NCI-H2171 treated with DMSO at 0.1 percent for 48 hours (cell line): ENCODE results near the gene FOXP2.
"Not testable (repeated sequence)": the region's sequence is repeated elsewhere in the genome, so short reads cannot be mapped to it uniquely, and the experiment has no call there.

Experiments
- DNase-seq: peaks from one replicate; lab custom pipeline; 2025; lab: John Stamatoyannopoulos, UW

Gene FOXP2

DNA sequence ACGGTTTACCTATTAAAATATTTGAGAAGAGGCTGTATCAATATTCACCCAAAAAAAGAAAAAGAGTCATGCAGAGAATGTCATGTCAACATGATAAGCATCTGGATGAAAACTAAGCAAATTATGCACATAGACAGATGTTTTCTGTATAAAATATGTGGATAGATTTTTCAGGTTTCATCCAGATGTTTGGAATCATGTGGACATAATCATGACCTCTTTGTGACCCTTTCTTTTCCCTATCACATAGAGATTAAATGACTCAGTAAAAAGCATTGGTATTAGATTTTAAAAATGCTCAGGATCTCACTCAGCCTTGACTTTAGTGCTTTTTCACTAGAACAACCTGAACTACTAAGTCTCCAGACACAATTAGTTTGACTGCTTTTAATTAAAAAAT is 90.0 kb downstream of the FOXP2 start:
- peak; percentile 6 for DNase-seq

DNA sequence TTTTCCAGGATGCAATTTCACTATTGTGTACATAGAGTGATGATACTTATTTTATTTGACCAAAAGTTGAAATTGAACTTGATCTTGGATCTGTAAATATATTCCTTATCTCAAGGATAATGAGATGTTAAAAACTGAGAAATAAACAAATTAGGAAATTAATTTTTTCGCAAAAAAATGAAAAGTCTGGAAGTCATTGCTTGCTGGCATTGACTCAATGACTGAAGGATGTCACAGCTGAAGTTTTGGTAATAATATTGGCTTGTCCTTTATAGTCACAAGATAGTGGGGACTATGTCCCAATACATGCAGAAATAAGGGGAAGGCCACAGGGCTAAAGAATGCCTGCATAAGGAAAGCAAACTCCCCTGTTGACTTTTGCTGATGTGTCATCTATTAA is 92.8 kb downstream of the FOXP2 start:
- DNase-seq: no peak

DNA sequence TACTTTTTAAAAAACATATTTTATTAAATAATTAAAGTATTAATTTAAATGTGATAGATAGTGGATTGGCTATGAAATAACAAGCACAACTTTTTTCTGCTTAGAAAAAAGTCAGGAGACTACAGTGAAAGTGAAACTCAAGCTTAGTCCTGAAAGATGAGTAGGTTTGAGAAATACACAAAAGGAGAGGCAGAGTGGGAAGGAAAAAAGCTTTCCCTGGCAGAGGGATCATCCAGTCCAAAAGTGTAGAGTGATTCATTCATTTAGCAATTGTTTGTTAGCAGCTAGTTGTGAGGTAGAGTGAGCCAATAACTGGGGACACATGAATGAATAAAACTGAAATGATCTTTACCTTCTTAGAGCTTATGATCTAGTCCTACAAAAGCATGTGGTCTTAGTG is 93.5 kb downstream of the FOXP2 start:
- peak; percentile 19 for DNase-seq

DNA sequence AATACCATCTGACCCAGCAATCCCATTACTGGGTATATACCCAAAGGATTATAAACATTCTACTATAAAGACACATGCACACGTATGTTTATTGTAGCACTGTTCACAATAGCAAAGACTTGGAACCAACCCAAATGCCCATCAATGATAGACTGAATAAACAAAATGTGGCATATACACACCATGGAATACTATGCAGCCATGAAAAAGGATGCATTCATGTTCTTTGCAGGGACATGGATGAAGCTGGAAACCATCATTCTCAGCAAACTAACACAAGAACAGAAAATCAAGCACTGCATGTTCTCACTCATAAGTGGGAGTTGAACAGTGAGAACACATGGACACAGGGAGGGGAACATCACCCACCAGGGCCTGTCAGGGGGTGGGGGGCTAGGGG is 96.2 kb downstream of the FOXP2 start:
- not testable (repeated sequence) for DNase-seq

DNA sequence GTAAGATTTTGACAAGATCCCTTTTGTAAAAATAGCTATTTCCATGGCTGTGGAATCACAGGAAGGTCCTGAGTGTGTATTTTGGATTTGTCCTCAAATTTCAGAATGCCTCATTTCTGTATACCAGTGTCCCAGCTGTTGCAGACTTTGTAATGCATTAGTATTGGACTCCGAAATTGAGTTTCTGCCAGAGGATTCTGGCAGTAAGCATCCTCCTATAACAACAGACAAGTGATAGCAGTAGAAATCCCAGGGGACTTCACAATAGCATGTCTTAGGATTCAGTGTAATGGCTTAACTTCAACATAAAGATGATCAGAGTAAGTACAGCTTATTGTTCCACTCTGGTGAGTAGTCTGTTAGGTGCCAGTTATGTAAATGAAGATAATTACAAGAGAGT is 104.6 kb downstream of the FOXP2 start:
- DNase-seq: peak; percentile 82

DNA sequence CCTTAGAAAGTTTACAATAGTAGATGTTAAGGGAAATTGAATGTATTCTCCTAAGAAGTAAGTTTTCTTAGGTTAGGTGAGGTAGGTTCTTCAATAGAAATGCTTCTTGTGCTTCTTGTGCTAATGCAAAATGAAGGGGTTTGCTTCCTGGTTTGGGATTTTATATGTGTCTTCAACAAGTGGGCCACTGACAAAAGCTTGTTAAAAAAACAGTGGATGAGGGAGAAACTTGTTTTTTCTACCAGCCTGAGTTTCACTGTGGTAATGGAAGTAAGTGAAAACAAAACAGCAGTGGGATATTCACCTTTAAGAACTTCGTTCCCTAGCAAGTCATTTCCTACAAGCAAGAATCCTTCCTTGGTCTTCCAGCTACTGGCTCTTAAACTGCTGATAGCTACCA is 107.5 kb downstream of the FOXP2 start:
- DNase-seq: no peak

DNA sequence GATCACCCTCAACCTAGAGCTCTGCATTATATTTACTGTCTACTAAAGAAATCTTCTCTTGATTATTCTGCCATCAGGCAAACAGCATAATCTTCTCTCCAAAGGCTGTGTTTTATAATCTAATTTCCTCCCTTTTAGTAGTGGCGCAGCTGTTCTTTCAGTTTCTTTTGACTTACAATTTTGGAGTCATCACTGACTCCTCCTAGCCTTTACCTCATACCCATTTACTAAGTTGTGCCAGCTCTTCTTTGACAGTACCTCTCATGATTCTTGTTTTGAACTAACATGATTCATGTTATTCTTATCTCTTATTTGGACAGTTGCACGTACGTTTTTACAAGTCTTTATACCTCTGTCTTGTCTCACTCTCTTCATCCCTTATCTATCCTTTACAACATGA is 113.0 kb downstream of the FOXP2 start:
- DNase-seq: no peak

DNA sequence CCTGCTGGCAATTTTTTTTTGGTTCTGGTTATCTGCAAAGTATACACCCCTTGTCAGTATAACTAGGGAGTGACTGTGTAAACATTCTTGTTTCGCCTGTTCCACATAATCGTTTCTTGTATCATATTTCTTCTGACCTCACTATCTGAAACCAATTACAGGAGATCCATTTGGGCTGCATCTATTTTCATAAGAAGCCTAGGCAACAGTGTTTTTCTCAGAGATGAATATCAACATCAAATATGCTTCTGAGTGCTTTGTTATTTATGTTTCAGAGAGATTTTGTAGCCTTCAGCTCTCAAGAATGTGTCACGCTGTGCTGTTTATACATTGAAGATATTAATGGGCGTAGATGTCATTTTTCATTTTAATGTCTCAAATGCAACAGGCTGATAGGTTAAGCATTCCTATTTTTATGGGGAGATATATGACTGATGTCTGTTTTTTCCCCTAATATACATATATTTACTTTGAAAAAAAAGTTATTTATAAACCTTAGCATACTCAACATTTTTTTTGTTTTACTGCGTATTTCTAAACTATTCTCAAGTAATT is 115.5 kb downstream of the FOXP2 start:
- peak; percentile 85 for DNase-seq

DNA sequence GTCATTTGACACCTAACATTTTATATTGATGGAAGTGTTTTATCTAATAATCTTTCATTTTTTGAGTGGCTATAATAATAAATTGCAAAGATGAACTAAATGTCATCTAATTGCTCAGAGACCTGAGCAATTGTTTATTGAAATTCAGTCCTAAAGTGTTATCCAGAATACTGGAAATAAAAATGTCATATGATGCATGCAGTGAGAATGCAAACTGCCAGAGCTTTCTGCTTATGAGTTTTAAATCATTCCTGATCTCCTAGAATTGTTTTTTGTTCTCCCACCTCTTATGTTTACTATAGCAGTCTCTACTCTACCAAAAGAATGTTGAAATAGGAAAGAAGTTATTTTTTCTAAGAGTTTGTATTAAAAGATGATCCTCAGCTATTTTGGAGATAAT is 116.7 kb downstream of the FOXP2 start:
- no peak for DNase-seq

DNA sequence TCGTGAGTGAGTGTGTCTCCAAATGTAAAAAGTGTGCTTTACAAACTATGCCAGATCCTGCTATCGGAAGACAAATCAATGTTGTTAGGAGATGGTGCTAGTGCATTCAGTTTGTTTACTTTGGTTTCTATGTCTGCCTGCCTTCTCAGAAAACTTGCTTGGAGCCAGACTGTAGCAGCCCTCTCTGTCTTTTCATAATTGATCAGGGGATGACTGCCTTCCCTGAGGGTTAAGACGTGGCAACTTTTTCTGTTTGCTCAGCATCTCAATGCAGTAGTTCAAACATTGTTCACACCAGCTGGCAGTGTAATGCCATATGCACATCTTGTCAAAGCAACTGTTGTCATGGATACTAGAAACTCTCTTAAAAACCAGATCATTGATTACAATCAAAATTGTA is 118.5 kb downstream of the FOXP2 start:
- peak; percentile 94 for DNase-seq

DNA sequence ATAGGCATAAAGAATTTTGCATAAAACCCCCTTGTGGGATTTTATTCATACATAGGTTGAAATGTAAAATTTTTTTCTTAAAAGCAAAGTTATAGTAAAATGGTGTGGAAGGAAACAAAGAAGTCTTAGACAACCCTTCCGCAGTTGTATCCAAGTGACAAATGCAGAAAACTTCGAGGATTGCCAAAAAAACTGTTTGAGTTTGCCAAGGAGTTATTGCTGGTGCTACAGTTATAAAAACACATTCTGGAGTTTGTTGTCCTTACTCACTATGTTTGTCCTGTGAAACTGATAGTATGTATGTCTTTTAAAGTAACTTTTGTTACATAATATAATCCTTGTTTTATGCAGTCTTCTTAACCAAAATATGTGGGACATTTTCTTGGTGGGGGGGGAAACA is 120.3 kb downstream of the FOXP2 start:
- DNase-seq: no peak

DNA sequence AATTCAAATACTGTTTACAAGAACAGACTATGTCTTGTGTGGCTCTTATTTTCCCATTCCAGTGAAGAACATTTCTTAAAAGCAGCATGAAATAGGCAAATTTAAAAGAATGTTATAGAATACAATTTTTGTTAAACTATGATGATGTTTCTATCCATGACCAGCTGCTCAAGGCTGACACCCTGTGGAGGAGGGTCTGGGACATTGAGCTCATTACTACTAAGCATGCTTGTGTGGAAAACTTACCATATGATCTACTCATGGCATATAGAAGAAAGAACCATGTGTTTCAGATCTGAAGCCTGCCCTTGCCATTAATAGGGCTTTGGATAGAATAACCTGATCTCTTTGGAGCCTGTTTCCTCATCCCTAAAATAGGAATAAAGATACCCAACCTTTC is 125.0 kb downstream of the FOXP2 start:
- peak; percentile 71 for DNase-seq

DNA sequence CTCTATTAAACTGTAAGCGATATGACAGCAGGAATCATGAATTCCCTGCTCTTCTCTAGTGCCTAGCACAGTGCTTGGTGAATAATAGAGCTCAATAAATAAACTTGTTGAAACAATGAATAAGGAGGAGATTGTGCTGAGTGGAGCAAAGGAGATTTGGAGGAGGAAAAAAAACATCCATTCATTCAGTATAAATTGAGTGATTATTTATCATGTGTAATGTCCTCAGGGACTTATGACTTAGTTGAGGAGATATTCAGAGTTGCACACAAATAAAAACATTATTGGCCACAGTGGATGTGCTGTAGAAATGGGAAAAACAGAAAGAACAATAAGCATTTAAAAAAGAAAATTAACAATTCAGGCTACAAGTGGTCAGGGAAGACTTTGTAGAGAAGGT is 125.7 kb downstream of the FOXP2 start:
- no peak for DNase-seq

DNA sequence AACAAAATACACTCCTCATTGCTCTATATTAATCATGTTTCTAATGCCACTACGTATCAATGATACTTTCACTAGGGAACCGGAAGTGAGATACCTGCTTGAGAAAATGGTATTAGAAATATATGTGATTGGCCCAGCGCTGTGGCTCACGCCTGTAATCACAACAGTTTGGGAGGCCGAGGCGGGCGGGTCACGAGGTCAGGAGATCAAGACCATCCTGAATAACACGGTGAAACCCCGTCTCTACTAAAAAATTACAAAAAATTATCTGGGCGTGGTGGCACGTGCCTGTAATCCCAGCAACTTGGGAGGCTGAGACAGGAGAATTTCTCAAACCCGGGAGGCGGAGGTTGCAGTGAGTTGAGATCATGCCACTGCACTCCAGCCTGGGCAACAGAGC is 132.7 kb downstream of the FOXP2 start:
- not testable (repeated sequence) for DNase-seq

DNA sequence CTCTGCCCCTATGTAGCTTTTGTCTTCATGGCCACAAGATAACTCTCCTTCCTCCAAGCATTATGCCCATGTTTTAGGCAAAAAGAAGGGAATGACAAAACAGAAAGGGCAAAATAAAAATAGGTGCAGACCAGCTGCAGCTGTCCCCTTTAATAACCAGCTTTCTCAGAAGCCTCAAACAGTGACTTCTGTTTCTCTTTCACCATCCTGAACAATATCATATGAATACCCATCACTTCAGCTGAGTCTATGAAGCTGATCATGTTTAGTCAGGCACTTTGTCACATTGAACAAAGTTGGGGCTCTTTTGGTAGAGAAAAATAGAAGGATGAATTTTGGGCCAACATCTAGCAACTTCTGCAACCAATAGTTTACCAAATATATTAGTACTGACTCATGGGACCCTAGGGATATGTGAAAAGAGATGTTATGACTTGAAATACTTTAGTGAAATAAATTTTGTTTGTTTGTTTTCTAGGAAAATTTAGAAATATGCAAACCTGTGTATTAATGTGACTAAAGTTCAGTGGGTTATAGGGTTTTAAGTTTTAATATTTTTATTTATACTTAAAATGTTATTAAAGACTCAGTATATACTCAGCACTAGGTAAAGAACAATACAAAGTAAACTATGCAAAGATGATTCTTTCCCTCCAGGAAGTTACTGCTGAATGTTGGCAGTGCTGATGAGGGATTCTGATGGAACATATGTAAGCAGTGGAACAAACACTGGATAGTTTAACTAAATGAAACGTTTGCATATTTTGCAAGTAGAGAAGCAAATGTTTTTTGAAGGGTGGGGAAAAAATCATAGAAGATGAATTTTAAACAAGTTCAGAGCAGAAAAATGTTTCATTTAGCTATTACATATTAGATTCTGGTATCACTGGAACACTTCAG is 133.7 kb downstream of the FOXP2 start:
- no peak for DNase-seq

DNA sequence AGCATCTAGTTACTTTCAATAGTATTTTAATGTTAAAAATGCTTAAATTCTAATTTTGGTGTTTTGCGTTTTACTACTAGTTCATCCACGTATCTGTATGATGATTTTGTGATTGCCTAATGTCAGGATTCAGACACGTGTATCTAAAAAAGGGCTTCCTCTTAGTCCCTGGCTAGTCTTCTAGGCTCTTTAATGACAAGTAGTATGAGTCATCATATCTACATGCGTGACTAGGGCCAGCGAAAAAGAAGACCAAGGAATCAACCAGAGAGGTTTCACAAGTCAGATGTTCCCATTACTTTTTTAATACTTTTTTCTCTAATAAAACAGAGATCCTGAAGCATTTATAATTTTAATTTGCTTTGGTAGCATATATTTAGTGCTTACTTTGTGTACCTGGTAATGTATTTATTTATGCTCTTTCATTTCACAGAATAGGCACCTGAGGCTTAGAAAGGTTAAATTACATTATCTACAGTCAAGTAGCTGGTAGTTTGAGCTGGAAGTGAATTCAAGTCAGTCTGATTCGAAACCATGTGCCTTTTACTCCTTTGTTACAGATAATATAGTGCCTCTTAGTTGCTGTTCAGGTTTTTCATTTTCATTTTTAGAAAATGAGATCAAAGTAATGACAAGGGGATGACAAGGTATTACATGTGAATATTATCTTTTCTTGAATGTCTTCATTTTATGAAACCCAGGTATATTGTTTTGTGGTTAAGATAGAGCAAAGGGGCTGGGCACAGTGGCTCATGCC is 140.3 kb downstream of the FOXP2 start:
- DNase-seq: no peak

DNA sequence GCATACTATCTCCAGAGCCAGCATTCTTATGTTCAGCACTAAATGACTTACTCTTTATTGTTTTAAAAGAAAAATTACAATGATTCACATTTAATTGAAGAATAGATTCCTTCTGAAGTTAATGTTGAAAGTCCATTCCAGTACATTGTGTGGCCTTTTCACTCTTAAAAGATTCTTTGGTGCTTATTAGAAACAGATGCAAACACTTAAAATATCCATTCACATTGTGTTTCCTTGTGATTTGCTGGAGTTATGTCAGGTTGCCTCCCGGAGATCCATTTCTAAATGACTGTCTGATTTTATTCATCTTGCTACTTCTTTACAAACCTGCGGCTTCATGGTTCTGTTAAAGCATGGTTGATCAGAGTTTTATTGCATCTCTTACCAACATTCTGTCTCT is 152.8 kb downstream of the FOXP2 start:
- no peak for DNase-seq

DNA sequence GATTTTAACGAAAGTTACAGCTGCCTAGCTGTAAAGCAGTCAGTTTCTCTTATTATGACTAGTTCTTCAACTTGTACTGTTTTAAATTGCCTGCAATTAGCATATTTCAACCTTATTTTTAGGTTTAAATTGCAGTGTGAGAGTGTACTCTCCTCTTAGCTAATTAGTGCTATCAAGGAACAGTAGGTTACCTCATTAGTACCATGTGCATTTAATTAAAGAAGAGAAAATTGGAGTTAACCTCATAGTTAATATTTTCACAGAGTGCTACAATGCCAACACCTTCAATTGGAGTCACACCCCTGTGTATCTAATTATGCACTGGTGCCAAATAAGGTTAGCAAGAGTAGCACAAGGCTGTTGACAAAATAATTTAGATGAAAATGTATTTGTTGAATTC is 154.6 kb downstream of the FOXP2 start:
- no peak for DNase-seq

DNA sequence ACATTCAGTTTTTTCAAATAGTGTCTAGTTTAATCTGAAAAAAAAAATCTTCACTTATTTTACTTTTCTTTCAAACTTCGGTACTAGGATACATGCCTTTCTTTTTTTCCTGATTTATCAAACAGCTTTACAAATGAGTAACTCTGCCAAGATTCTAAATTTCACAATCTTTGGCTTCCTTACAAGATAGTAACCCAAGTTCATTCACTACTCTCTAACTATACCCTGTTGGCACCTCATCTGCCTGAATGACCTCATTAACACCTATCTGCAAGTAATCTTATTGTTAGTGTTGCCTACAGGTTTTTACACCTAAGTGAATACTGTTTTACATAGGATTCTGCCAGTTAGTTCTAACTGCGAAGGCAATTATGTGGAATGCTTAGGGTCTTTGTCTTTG is 159.8 kb downstream of the FOXP2 start:
- peak; percentile 13 for DNase-seq

DNA sequence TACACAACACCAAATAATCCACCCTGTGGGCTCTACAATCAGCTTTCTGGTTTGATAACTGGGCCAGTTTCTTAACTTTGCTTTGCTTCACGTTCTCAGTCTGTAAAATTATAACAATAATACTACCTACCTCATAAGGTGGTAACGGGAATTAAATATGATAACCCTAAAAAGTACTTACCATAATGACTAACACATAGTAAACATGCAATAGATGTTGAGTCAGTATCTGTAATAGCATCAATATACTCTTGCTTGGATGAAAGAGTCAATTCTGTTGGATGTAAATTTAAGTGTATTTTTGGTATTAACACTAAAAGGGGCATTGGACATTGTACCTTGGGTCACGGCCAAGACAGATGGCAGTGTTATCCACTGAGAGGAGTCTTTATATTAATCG is 160.5 kb downstream of the FOXP2 start:
- DNase-seq: no peak

DNA sequence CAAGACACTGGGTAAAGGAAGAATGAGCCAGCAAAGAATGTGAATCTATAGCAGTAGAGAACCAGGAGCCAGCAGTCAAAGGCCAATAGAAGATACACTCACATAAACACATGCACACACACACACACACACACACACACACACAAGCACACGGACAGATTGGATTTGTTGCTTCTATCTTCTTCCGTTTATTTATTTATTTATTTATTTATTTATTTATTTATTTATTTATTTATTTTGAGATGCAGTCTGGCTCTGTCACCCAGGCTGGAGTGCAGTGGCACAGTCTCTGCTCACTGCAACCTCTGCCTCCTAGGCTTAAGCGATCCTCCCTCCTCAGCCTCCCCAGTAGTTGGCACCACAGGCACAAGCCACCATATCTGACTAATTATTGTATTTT is 166.3 kb downstream of the FOXP2 start:
- DNase-seq: not testable (repeated sequence)

DNA sequence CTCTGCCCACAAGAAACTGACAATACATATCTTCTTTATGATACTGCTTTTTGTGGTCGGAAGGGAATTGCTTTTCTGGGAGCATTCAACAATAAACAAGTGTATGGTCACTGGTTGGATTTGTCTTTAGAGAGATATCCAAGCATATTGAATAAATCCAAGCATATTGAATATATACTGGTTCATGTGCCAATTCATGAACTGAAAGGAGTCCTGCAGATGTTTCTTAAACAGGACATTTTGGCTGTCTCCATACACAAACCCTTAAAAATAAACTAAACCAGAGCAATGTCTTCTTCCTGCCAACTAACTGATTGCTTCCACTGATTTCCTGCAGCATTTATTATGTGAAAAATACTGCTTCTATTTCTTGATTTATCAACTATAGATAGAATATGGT is 173.9 kb downstream of the FOXP2 start:
- DNase-seq: no peak

DNA sequence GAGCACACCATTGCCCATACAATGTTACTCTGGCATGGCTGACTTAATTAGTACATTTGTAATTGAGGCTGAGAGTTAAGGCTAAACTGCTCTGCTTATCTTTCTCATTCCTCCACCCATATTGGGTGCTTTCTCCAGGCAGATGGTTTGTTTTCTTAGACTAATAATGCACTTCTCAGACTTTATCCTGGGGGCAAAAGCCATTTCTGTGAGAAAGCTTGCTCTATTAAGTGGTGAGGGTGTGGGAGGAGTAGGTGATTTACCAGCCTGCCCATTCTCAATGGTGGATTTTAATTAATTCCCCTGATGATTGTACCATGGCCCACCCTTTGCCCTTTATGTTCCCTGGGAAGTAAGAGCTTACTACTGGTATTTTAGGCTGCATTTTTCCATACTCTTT is 174.8 kb downstream of the FOXP2 start:
- DNase-seq: no peak
